Lower lobe of right lung (tissue), 2 donors: ENCODE data around the gene ULK4. TPM values are rescaled to one million over a fixed set of nuclear protein-coding genes. Genes with fewer than 3 reads are reported as not detected.

ENCODE experiments used
- ATAC-seq, 2 donors: fragments of 200-7000 bp; cut with Tn5 transposase; one replicate each; pipeline ENCODE4 v1.9.1; 2020 to 2022; ENCODE audit warnings: mild to moderate bottlenecking in 2 of 2, moderate library complexity in 2 of 2
- DNase-seq: peaks from one replicate; pipeline ENCODE4 v3.0.0-alpha.2; 2020
- H3K27ac ChIP-seq: fragments of 200-600 bp; one replicate; pipeline ENCODE4 v1.8.0; 2022
- H3K27me3 ChIP-seq: fragments of 200-600 bp; one replicate; pipeline ENCODE4 v1.8.0; 2022; ENCODE audit warnings: low read depth
- H3K36me3 ChIP-seq: fragments of 200-600 bp; one replicate; pipeline ENCODE4 v1.8.0; 2022; ENCODE audit warnings: mild to moderate bottlenecking
- H3K4me1 ChIP-seq: fragments of 200-600 bp; one replicate; pipeline ENCODE4 v1.8.0; 2022
- H3K4me3 ChIP-seq: fragments of 200-600 bp; one replicate; pipeline ENCODE4 v1.8.0; 2022; ENCODE audit warnings: mild to moderate bottlenecking
- H3K9me3 ChIP-seq: fragments of 200-600 bp; one replicate; pipeline ENCODE4 v1.8.0; 2022
- CTCF ChIP-seq: fragments of 200-600 bp; IDR thresholded peaks from one replicate; pipeline ENCODE4 v1.8.0; 2022; ENCODE audit warnings: antibody characterized with exemption, mild to moderate bottlenecking
- intact Hi-C: fragments of 100-400 bp; cut with DNase I; formaldehyde crosslinking; loops from one replicate; pipeline ENCODE4 v1.11.0; 2022
- total RNA-seq: library from RNA; stranded (reverse); fragmentation: NEBNext Ultra II Directional; extraction: Animal tissue kit (Norgen Biotek cat#: 25700); gene quantifications from one replicate; pipeline ENCODE4 v1.2.1, GENCODE V29; 2021
- donor health status: DM: no; HTN: yes; CAD: no; lungs with severe emphysema.

ULK4 gene
- total RNA-seq, 1 donor from 2014 or later, result 11.4 TPM

GRCh38 chr3:41362638-41363559, 599.0 kb downstream of the ULK4 start:
- TF ChIP-seq CTCF, result no peak
- Histone ChIP-seq H3K36me3 (no peaks in the 10 kb centered on the region), H3K9me3 (no peaks in the 10 kb centered on the region), H3K4me1 (no peaks in the 10 kb centered on the region), H3K4me3 (no peak overlapping the region), H3K27ac (no peak overlapping the region), H3K27me3 (no peaks in the 10 kb centered on the region)
- ATAC-seq (peak in 1 of 2 donors; percentile 21), DNase-seq (no peak)
- intact Hi-C loops, result no loop called here

- TF ChIP-seq CTCF, result no peak
- H3K4me1 ChIP-seq, result no peaks in the 10 kb centered on the region
- H3K9me3 ChIP-seq, result no peaks in the 10 kb centered on the region
- H3K27ac ChIP-seq, result no peak overlapping the region
- intact Hi-C loops, result no loop called here
- no peaks in the 10 kb centered on the region for H3K27me3 ChIP-seq
- no peaks in the 10 kb centered on the region for H3K36me3 ChIP-seq
- no peak overlapping the region for H3K4me3 ChIP-seq
- ATAC-seq (no peak), DNase-seq (no peak)
Observed at GRCh38 chr3:41357271-41357670, 604.6 kb downstream of the ULK4 start.

GRCh38 chr3:41356775-41357174, 605.1 kb downstream of the ULK4 start:
- Histone ChIP-seq H3K36me3 (no peaks in the 10 kb centered on the region), H3K27me3 (no peaks in the 10 kb centered on the region), H3K4me1 (no peaks in the 10 kb centered on the region), H3K9me3 (no peaks in the 10 kb centered on the region), H3K4me3 (no peak overlapping the region), H3K27ac (no peak overlapping the region)
- DNase-seq (no peak), ATAC-seq (no peak)
- intact Hi-C loops, result no loop called here
- no peak for TF ChIP-seq CTCF

GRCh38 chr3:41352510-41352909, 609.4 kb downstream of the ULK4 start:
- ATAC-seq (no peak), DNase-seq (no peak)
- no peaks in the 10 kb centered on the region for H3K36me3 ChIP-seq
- no peaks in the 10 kb centered on the region for H3K9me3 ChIP-seq
- H3K27ac ChIP-seq, result no peak overlapping the region
- H3K27me3 ChIP-seq, result no peaks in the 10 kb centered on the region
- intact Hi-C loops, result no loop called here
- H3K4me1 ChIP-seq, result no peaks in the 10 kb centered on the region
- TF ChIP-seq CTCF, result no peak
- H3K4me3 ChIP-seq, result no peak overlapping the region

- H3K27ac ChIP-seq, result no peak overlapping the region
- no peak for DNase-seq
- intact Hi-C loops, result no loop called here
- no peaks in the 10 kb centered on the region for H3K36me3 ChIP-seq
- TF ChIP-seq CTCF, result no peak
- ATAC-seq, result no peak
- no peaks in the 10 kb centered on the region for H3K9me3 ChIP-seq
- H3K27me3 ChIP-seq, result no peaks in the 10 kb centered on the region
- H3K4me3 ChIP-seq, result no peak overlapping the region
- H3K4me1 ChIP-seq, result no peaks in the 10 kb centered on the region
Observed at GRCh38 chr3:41350441-41350840, 611.5 kb downstream of the ULK4 start.
